H1 (cell line): Measurements from ENCODE around the gene RAP1GAP. TPM values are rescaled to one million over a fixed set of nuclear protein-coding genes. Genes with fewer than 3 reads are reported as not detected.

Experiments
- BACH1 ChIP-seq: IDR thresholded peaks from 2 replicates; pipeline ENCODE4 v1.6.1; 2012; ENCODE audit warnings: low read length, improper control_type of control experiment
- BCL11A ChIP-seq, 2 experiments: IDR thresholded peaks; one replicate each; pipeline ENCODE4 v1.6.1; 2011; ENCODE audit warnings: low read depth in 2 of 2, low read length in 2 of 2, mild to moderate bottlenecking in 2 of 2
- CHD7 ChIP-seq: fragments of 300-600 bp; sonication (generic); IDR thresholded peaks from 2 replicates; pipeline ENCODE4 v1.7.1; 2012; ENCODE audit warnings: low read length, moderate library complexity, mild to moderate bottlenecking, inconsistent platforms; ENCODE audit not compliant: insufficient replicate concordance
- EP300 ChIP-seq, 2 experiments: IDR thresholded peaks; 1 replicate in 1 of 2; 2 replicates in 1 of 2; pipeline ENCODE4 v1.6.1; 2011 to 2012; ENCODE audit warnings: low read depth in 2 of 2, low read length in 2 of 2, mild to moderate bottlenecking in 2 of 2, borderline replicate concordance in 1 of 2, inconsistent platforms in 1 of 2, moderate library complexity in 1 of 2
- FOSL1 ChIP-seq: IDR thresholded peaks from 2 replicates; pipeline ENCODE4 v1.6.1; 2011; ENCODE audit warnings: mild to moderate bottlenecking, low read depth, low read length, moderate library complexity; ENCODE audit not compliant: insufficient read depth
- JUND ChIP-seq: IDR thresholded peaks from 2 replicates; pipeline ENCODE4 v1.6.1; 2011; ENCODE audit warnings: mild to moderate bottlenecking, improper control_type of control experiment, low read length
- KDM1A ChIP-seq: fragments of 200-600, 300-600 bp; sonication (generic); IDR thresholded peaks from 2 replicates; pipeline ENCODE4 v1.7.1; 2016; ENCODE audit warnings: mild to moderate bottlenecking, low read length, borderline replicate concordance
- MAX ChIP-seq: IDR thresholded peaks from 2 replicates; pipeline ENCODE4 v1.6.1; 2012; ENCODE audit warnings: inconsistent platforms
- RAD21 ChIP-seq, 2 experiments: IDR thresholded peaks in 1 of 2; conservative IDR thresholded peaks in 1 of 2; 2 replicates each; pipeline ENCODE4 v1.6.1; 2011; ENCODE audit warnings: low read depth in 2 of 2, low read length in 2 of 2, improper control_type of control experiment in 1 of 2, inconsistent platforms in 1 of 2, mild to moderate bottlenecking in 1 of 2, moderate library complexity in 1 of 2
- SUZ12 ChIP-seq: fragments of 200-600 bp; sonication (generic); IDR thresholded peaks from 2 replicates; pipeline ENCODE4 v1.6.1; 2012; ENCODE audit warnings: mild to moderate bottlenecking, inconsistent platforms, low read length, moderate library complexity, mixed read lengths
- TAF1 ChIP-seq: IDR thresholded peaks from 2 replicates; pipeline ENCODE4 v1.6.1; 2011; ENCODE audit warnings: mild to moderate bottlenecking, low read depth, low read length
- TCF12 ChIP-seq: IDR thresholded peaks from 2 replicates; pipeline ENCODE4 v1.6.1; 2011; ENCODE audit warnings: low read depth, mild to moderate bottlenecking, low read length
- polyA plus RNA-seq, 7 experiments: library from polyadenylated mRNA; depleted of rRNA in 3 of 7; stranded (reverse) in 5 of 7; unstranded in 2 of 7; fragments of >200 nt in 5 of 7; fragments of 200-250 nt in 2 of 7; gene quantifications; 1 replicate in 5 of 7; 2 replicates in 1 of 7; 4 replicates in 1 of 7; pipeline versions ENCODE4 v1.2.1 to v1.2.3, GENCODE V29; 2011 to 2013; ENCODE audit warnings: missing spikeins in 2 of 7, mixed read lengths in 2 of 7
- total RNA-seq: library from RNA; stranded (reverse); fragmentation: NEBNext Ultra II Directional; extraction: Animal tissue kit (Norgen Biotek cat#: 25700); gene quantifications from 2 replicates; pipeline ENCODE4 v1.2.1, GENCODE V29; 2021

Gene RAP1GAP
- total and polyA plus RNA-seq, 2 of the 8 experiments (the other 6 are each of a cell fraction or from before 2014, with no cell fraction given): 8.4 TPM

DNA sequence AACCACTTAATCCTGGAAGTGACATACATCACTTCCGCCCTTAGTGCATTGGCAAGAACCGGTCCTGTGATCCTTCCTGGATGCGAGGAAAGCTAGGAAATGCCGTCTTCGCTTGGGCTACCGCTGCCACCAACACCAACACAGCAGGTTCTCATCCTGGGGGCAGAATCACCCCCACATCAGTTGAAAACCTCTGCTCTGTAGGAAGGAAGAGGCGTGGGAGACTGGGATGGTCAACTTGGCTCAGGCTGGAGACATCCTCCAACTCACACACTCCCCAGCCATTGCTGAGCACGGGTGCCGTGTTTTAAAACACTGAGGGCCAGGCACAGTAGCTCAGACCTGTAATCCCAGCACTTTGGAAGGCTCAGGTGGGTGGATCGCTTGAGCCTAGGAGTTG lies 85.1 kb downstream of the RAP1GAP start (continued):
- no peak for TF ChIP-seq CHD7
- TF ChIP-seq BCL11A (IDR thresholded peaks at IDR 0.05; ENCODE audit: low read depth in 2 of 2, low read length in 2 of 2): no peak
- no peak for TF ChIP-seq JUND
- no peak for TF ChIP-seq TCF12
- no peak for TF ChIP-seq KDM1A
- no peak for TF ChIP-seq BACH1
- TF ChIP-seq FOSL1: no peak
- no peak for TF ChIP-seq TAF1
- no peak for TF ChIP-seq EP300 (IDR thresholded peaks at IDR 0.05; ENCODE audit: borderline replicate concordance in 1 of 2, low read depth in 2 of 2, low read length in 2 of 2)
- TF ChIP-seq SUZ12: no peak
- TF ChIP-seq RAD21 (IDR thresholded peaks at IDR 0.05 in 1 of 2, conservative IDR thresholded peaks at IDR 0.05 in 1 of 2; ENCODE audit: low read depth in 2 of 2, low read length in 2 of 2): no peak
- no peak for TF ChIP-seq MAX
